GM12878 (cell line): Measurements from ENCODE around the gene BBS9.

Experiments used
- ASH2L ChIP-seq: fragments of 300-600, 200-600 bp; sonication (generic); IDR thresholded peaks from 2 replicates; pipeline ENCODE4 v1.6.1; 2017; ENCODE audit warnings: low read depth, mild to moderate bottlenecking, borderline replicate concordance
- ESRRA ChIP-seq: IDR thresholded peaks from 2 replicates; pipeline ENCODE4 v1.6.1; 2012; ENCODE audit warnings: mild to moderate bottlenecking, low read length, improper control_type of control experiment
- FOXM1 ChIP-seq: IDR thresholded peaks from 2 replicates; pipeline ENCODE4 v1.6.1; 2012; ENCODE audit warnings: low read depth, mild to moderate bottlenecking, inconsistent platforms, low read length, moderate library complexity
- HDAC2 ChIP-seq: fragments of 200-600 bp; sonication (generic); IDR thresholded peaks from 2 replicates; pipeline ENCODE4 v1.6.1; 2017
- POLR2AphosphoS5 ChIP-seq: IDR thresholded peaks from 2 replicates; pipeline ENCODE4 v1.6.1; 2011; ENCODE audit warnings: mild to moderate bottlenecking, low read length, inconsistent platforms
- SP1 ChIP-seq: IDR thresholded peaks from one replicate; pipeline ENCODE4 v1.6.1; 2011; ENCODE audit warnings: low read depth, low read length
- TARDBP ChIP-seq: IDR thresholded peaks from 2 replicates; pipeline ENCODE4 v1.6.1; 2016; ENCODE audit warnings: borderline replicate concordance
- TCF7 ChIP-seq: IDR thresholded peaks from 2 replicates; pipeline ENCODE4 v1.6.1; 2014; ENCODE audit warnings: antibody characterized with exemption, borderline replicate concordance
- USF2 ChIP-seq: IDR thresholded peaks from 2 replicates; pipeline ENCODE4 v1.6.1; 2011; ENCODE audit warnings: low read depth, low read length, improper control_type of control experiment, borderline replicate concordance
- TF ChIP-seq, protein P1 (sequence below), 3 experiments: IDR thresholded peaks in 2 of 3; conservative IDR thresholded peaks in 1 of 3; 2 replicates each; pipeline ENCODE4 v1.5.1; 2011; ENCODE audit warnings: low read depth in 3 of 3, low read length in 3 of 3, mild to moderate bottlenecking in 3 of 3, control low read depth in 2 of 3, moderate library complexity in 2 of 3, inconsistent platforms in 1 of 3, mixed read lengths in 1 of 3; ENCODE audit not compliant: control insufficient read depth in 2 of 3, insufficient read depth in 1 of 3; ENCODE audit errors: extremely low read depth in 1 of 3

DNA sequence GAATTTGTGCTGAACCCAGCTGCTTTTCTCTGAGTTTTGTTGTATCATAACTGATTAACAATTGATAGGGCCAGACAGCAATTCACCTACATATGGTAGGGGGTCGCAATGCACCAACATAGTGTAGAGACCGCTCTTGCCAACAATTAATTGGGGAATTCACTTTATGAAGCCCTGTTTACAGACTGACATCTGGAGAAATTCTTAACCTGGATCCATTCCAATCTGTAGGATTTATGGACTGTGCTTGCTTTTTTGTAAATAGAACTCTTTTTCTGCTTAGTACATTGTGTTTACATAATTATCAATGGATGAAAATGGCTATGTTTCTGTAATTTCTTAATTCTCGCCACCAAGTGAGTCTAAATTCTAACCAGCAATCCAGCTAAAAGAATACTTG, 464.2 kb downstream of the BBS9 start:
- TF ChIP-seq ASH2L (no peak), HDAC2 (no peak), FOXM1 (no peak), SP1 (no peak), TCF7 (no peak), USF2 (no peak), ESRRA (no peak), POLR2AphosphoS5 (no peak), TARDBP (no peak)
- TF ChIP-seq, protein P1, sequence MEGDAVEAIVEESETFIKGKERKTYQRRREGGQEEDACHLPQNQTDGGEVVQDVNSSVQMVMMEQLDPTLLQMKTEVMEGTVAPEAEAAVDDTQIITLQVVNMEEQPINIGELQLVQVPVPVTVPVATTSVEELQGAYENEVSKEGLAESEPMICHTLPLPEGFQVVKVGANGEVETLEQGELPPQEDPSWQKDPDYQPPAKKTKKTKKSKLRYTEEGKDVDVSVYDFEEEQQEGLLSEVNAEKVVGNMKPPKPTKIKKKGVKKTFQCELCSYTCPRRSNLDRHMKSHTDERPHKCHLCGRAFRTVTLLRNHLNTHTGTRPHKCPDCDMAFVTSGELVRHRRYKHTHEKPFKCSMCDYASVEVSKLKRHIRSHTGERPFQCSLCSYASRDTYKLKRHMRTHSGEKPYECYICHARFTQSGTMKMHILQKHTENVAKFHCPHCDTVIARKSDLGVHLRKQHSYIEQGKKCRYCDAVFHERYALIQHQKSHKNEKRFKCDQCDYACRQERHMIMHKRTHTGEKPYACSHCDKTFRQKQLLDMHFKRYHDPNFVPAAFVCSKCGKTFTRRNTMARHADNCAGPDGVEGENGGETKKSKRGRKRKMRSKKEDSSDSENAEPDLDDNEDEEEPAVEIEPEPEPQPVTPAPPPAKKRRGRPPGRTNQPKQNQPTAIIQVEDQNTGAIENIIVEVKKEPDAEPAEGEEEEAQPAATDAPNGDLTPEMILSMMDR (IDR thresholded peaks at IDR 0.05 in 2 of 3, conservative IDR thresholded peaks at IDR 0.05 in 1 of 3; ENCODE audit: control insufficient read depth in 2 of 3, extremely low read depth in 1 of 3, insufficient read depth in 1 of 3, low read depth in 3 of 3, low read length in 3 of 3): no peak
